Medulla oblongata (tissue), 1 donor: ENCODE results near the gene AKT1S1.

Experiments
- DNase-seq: peaks from one replicate; pipeline ENCODE4 v3.0.0-alpha.2; 2015; ENCODE audit errors: extremely low spot score

The AKT1S1 gene

GRCh38 chr19:49854378-49855263 lies 22.5 kb downstream of the AKT1S1 start:
- DNase-seq = no peak

GRCh38 chr19:49853852-49854377 lies 23.2 kb downstream of the AKT1S1 start:
- no peak for DNase-seq

GRCh38 chr19:49852631-49853126 lies 24.5 kb downstream of the AKT1S1 start:
- no peak for DNase-seq

- no peak for DNase-seq
Observed at GRCh38 chr19:49851456-49852259, 25.5 kb downstream of the AKT1S1 start.

GRCh38 chr19:49850487-49851342 lies 26.4 kb downstream of the AKT1S1 start, which contains the start of gene PTOV1:
PTOV1 (plus strand) TSS chr19:49851159.
- peak; percentile 97 for DNase-seq

- no peak for DNase-seq
Observed at GRCh38 chr19:49850221-49850486, 27.0 kb downstream of the AKT1S1 start.

- no peak for DNase-seq
Observed at GRCh38 chr19:49849433-49850220, 27.5 kb downstream of the AKT1S1 start.

GRCh38 chr19:49848938-49849337 lies 28.2 kb downstream of the AKT1S1 start:
- DNase-seq = no peak

GRCh38 chr19:49847731-49848696 lies 29.1 kb downstream of the AKT1S1 start:
- no peak for DNase-seq

- DNase-seq = no peak
Observed at GRCh38 chr19:49846408-49846807, 30.7 kb downstream of the AKT1S1 start.

GRCh38 chr19:49845414-49845813 lies 31.7 kb downstream of the AKT1S1 start:
- no peak for DNase-seq

GRCh38 chr19:49844138-49845095 lies 32.7 kb downstream of the AKT1S1 start:
- DNase-seq = no peak

GRCh38 chr19:49843265-49843664 lies 33.9 kb downstream of the AKT1S1 start:
- DNase-seq = no peak

- no peak for DNase-seq
Observed at GRCh38 chr19:49840736-49841249, 36.4 kb downstream of the AKT1S1 start.

GRCh38 chr19:49840321-49840720 lies 36.8 kb downstream of the AKT1S1 start:
- no peak for DNase-seq

- no peak for DNase-seq
Observed at GRCh38 chr19:49839713-49840112, 37.4 kb downstream of the AKT1S1 start.

GRCh38 chr19:49838885-49839588 lies 38.1 kb downstream of the AKT1S1 start:
- no peak for DNase-seq

GRCh38 chr19:49837425-49837824 lies 39.7 kb downstream of the AKT1S1 start:
- no peak for DNase-seq
